Measurements from ENCODE around the gene SLC43A3.
"Not testable (repeated sequence)": the region's sequence is repeated elsewhere in the genome, so short reads cannot be mapped to it uniquely, and the experiment has no call there.

The SLC43A3 gene

GRCh38 chr11:57368845-57369232, 58.1 kb downstream of the SLC43A3 start:
- no peak overlapping the region for H3K4me3 ChIP-seq (replicated peaks in 1 of 2; ENCODE audit: low read depth in 2 of 2, low read length in 2 of 2)
- DNase-seq (ENCODE audit: low read depth in 2 of 2), result no peak
- no peak for TF ChIP-seq CTCF (IDR thresholded peaks at IDR 0.05; ENCODE audit: low read depth, low read length)

GRCh38 chr11:57368106-57368844, 58.6 kb downstream of the SLC43A3 start:
- no peak for DNase-seq (ENCODE audit: low read depth in 2 of 2)
- H3K4me3 ChIP-seq (replicated peaks in 1 of 2; ENCODE audit: low read depth in 2 of 2, low read length in 2 of 2), result no peak overlapping the region
- TF ChIP-seq CTCF (IDR thresholded peaks at IDR 0.05; ENCODE audit: low read depth, low read length), result no peak

- H3K4me3 ChIP-seq (replicated peaks in 1 of 2; ENCODE audit: low read depth in 2 of 2, low read length in 2 of 2), result no peak overlapping the region
- no peak for TF ChIP-seq CTCF (IDR thresholded peaks at IDR 0.05; ENCODE audit: low read depth, low read length)
- no peak for DNase-seq (ENCODE audit: low read depth in 2 of 2)
These were observed 61.9 kb downstream of the SLC43A3 start for GRCh38 chr11:57364851-57365660.

- DNase-seq (ENCODE audit: low read depth in 2 of 2), result no peak
- no peak for TF ChIP-seq CTCF (IDR thresholded peaks at IDR 0.05; ENCODE audit: low read depth, low read length)
- no peak overlapping the region for H3K4me3 ChIP-seq (replicated peaks in 1 of 2; ENCODE audit: low read depth in 2 of 2, low read length in 2 of 2)
These were observed 63.5 kb downstream of the SLC43A3 start for GRCh38 chr11:57363131-57364080.

GRCh38 chr11:57361926-57362325, 65.0 kb downstream of the SLC43A3 start:
- DNase-seq (ENCODE audit: low read depth in 2 of 2), result no peak
- H3K4me3 ChIP-seq (replicated peaks in 1 of 2; ENCODE audit: low read depth in 2 of 2, low read length in 2 of 2), result no peak overlapping the region
- no peak for TF ChIP-seq CTCF (IDR thresholded peaks at IDR 0.05; ENCODE audit: low read depth, low read length)

GRCh38 chr11:57361420-57361819, 65.5 kb downstream of the SLC43A3 start:
- H3K4me3 ChIP-seq (replicated peaks in 1 of 2; ENCODE audit: low read depth in 2 of 2, low read length in 2 of 2); DNase-seq (ENCODE audit: low read depth in 2 of 2): not testable (repeated sequence)

Measured in cardiac fibroblast (primary cell).